HEK293 (cell line): Measurements from ENCODE around the gene VASH2.

Experiments
- CTCF ChIA-PET: fragments of 350-600 bp; formaldehyde crosslinking; extraction: SDS; loops from one replicate; lab custom pipeline; 2021; ENCODE audit warnings: antibody characterized with exemption; lab: Yijun Ruan, JAX
- POLR2A ChIA-PET: fragments of 300-600 bp; formaldehyde crosslinking; extraction: SDS; loops from one replicate; lab custom pipeline; 2020; ENCODE audit warnings: antibody characterized with exemption, inconsistent platforms; lab: Yijun Ruan, JAX
- H3K27ac ChIP-seq: fragments of 200-500 bp; sonication (Bioruptor generic); 2 replicates; pipeline ENCODE4 v1.5.1; 2014; ENCODE audit warnings: low read depth, low read length, control low read depth, inconsistent platforms; ENCODE audit errors: extremely low read depth
- H3K36me3 ChIP-seq, 2 experiments: fragments of 200-500 bp in 1 of 2; sonication (Bioruptor generic) in 1 of 2; 1 replicate in 1 of 2; 2 replicates in 1 of 2; pipeline ENCODE4 v1.5.1; 2014 to 2017; ENCODE audit warnings: inconsistent platforms in 2 of 2, low read length in 2 of 2; ENCODE audit not compliant: control insufficient read depth in 2 of 2, insufficient read depth in 1 of 2
- H3K4me1 ChIP-seq: fragments of 200-500 bp; sonication (Bioruptor generic); 2 replicates; pipeline ENCODE4 v1.5.1; 2014; ENCODE audit warnings: mild to moderate bottlenecking, low read length, inconsistent platforms; ENCODE audit not compliant: control insufficient read depth, insufficient read depth
- H3K4me3 ChIP-seq: 2 replicates; pipeline ENCODE4 v1.5.1; 2011; ENCODE audit warnings: low read depth, mild to moderate bottlenecking, control low read depth, low read length, moderate library complexity
- H3K9me3 ChIP-seq: fragments of 200-500 bp; sonication (Bioruptor generic); 2 replicates; pipeline ENCODE4 v1.5.1; 2014; ENCODE audit warnings: low read depth, low read length, inconsistent platforms; ENCODE audit not compliant: control insufficient read depth, insufficient read depth
- KLF8 ChIP-seq: fragments of 450-650 bp; formaldehyde crosslinking; IDR thresholded peaks from 2 replicates; pipeline ENCODE4 v1.5.1; 2016; ENCODE audit warnings: missing biosample characterization, missing genetic modification characterization
- ZBTB7A ChIP-seq: fragments of 450-650 bp; formaldehyde crosslinking; IDR thresholded peaks from 2 replicates; pipeline ENCODE4 v1.5.1; 2016; ENCODE audit warnings: low read depth, missing biosample characterization, missing genetic modification characterization
- ZFP69B ChIP-seq: fragments of 450-650 bp; formaldehyde crosslinking; IDR thresholded peaks from 2 replicates; pipeline ENCODE4 v1.5.1; 2016; ENCODE audit warnings: missing biosample characterization, missing genetic modification characterization
- ZNF274 ChIP-seq, 2 experiments: fragments of 200-500 bp in 1 of 2; fragments of 450-650 bp in 1 of 2; sonication (Bioruptor generic) in 1 of 2; formaldehyde crosslinking in 1 of 2; IDR thresholded peaks; 2 replicates each; pipeline versions ENCODE4 v1.5.1 to v1.6.1; 2014 to 2016; ENCODE audit warnings: borderline replicate concordance in 1 of 2, inconsistent platforms in 1 of 2, low read length in 1 of 2, missing biosample characterization in 1 of 2, missing genetic modification characterization in 1 of 2
- ZNF335 ChIP-seq: fragments of 450-650 bp; formaldehyde crosslinking; conservative IDR thresholded peaks from 2 replicates; pipeline ENCODE4 v1.5.1; 2016; ENCODE audit warnings: missing biosample characterization, missing genetic modification characterization
- ZNF350 ChIP-seq: fragments of 450-650 bp; formaldehyde crosslinking; IDR thresholded peaks from 2 replicates; pipeline ENCODE4 v1.5.0; 2017; ENCODE audit warnings: missing biosample characterization, mild to moderate bottlenecking, missing genetic modification characterization
- ZNF530 ChIP-seq: fragments of 450-650 bp; formaldehyde crosslinking; IDR thresholded peaks from 2 replicates; pipeline ENCODE4 v1.5.1; 2016; ENCODE audit warnings: low read depth, missing biosample characterization, missing genetic modification characterization
- ZNF624 ChIP-seq: fragments of 450-650 bp; formaldehyde crosslinking; IDR thresholded peaks from 2 replicates; pipeline ENCODE4 v1.5.1; 2017; ENCODE audit warnings: missing biosample characterization, missing genetic modification characterization
- ZNF629 ChIP-seq: fragments of 450-650 bp; formaldehyde crosslinking; IDR thresholded peaks from 2 replicates; pipeline ENCODE4 v1.5.1; 2017; ENCODE audit warnings: missing biosample characterization, missing genetic modification characterization
- ZNF654 ChIP-seq: fragments of 450-650 bp; formaldehyde crosslinking; IDR thresholded peaks from 2 replicates; pipeline ENCODE4 v1.5.1; 2016; ENCODE audit warnings: low read depth, missing biosample characterization, missing genetic modification characterization
- ZSCAN16 ChIP-seq: fragments of 450-650 bp; formaldehyde crosslinking; IDR thresholded peaks from 2 replicates; pipeline ENCODE4 v1.5.1; 2016; ENCODE audit warnings: missing biosample characterization, missing genetic modification characterization
- ZSCAN23 ChIP-seq: fragments of 450-650 bp; formaldehyde crosslinking; IDR thresholded peaks from 2 replicates; pipeline ENCODE4 v1.5.1; 2016; ENCODE audit warnings: missing biosample characterization, missing genetic modification characterization
- TF ChIP-seq, protein P1 (sequence below): fragments of 450-650 bp; formaldehyde crosslinking; IDR thresholded peaks from 2 replicates; pipeline ENCODE4 v1.5.0; 2017; ENCODE audit warnings: missing biosample characterization, missing genetic modification characterization, borderline replicate concordance
- TF ChIP-seq, protein P2 (sequence below): fragments of 450-650 bp; formaldehyde crosslinking; IDR thresholded peaks from 2 replicates; pipeline ENCODE4 v1.5.1; 2016; ENCODE audit warnings: missing biosample characterization, missing genetic modification characterization
- TF ChIP-seq, protein P3 (sequence below): fragments of 450-650 bp; formaldehyde crosslinking; IDR thresholded peaks from 2 replicates; pipeline ENCODE4 v1.5.1; 2017; ENCODE audit warnings: missing biosample characterization, missing genetic modification characterization
- TF ChIP-seq, protein P4 (sequence below): fragments of 450-650 bp; formaldehyde crosslinking; IDR thresholded peaks from 2 replicates; pipeline ENCODE4 v1.5.1; 2016; ENCODE audit warnings: missing biosample characterization, missing genetic modification characterization

VASH2 gene

DNA sequence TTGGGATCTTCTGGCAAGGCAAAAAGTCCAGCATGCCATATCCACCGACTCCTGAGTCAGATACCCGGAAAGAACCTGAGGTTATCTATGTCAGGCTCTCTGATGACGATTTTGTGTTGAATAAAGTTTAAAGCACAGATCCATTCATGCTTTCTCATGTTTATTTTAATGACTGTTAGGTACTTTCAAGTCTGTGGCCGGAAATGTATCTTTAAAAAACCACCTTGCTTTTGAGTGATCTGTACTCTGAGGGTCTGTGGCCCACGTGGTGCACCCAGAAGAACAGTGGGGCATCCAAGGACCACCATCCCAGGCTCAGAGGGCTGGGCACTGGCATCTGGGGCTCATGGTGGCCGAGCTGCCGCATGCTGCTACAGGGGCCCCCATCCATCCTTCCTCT, 30.1 kb upstream of the VASH2 start:
- Histone ChIP-seq H3K4me3 (no peak overlapping the region), H3K36me3 (no peaks in the 10 kb centered on the region)
- POLR2A ChIA-PET, result no interaction called here
- no peak for TF ChIP-seq ZSCAN16 (tag by site-specific recombination)
- TF ChIP-seq, all 188 proteins: peak for 0
- no peak overlapping the region for H3K27ac ChIP-seq
- CTCF ChIA-PET, result interaction anchor here (1.0 to 2.2 kb wide), 6 partner anchors 10 to 463 kb away, joined by 3 to 9 read pairs (median 4); no protein-coding TSS in a partner anchor
- H3K9me3 ChIP-seq, result no peaks in the 10 kb centered on the region
- no peaks in the 10 kb centered on the region for H3K4me1 ChIP-seq

DNA sequence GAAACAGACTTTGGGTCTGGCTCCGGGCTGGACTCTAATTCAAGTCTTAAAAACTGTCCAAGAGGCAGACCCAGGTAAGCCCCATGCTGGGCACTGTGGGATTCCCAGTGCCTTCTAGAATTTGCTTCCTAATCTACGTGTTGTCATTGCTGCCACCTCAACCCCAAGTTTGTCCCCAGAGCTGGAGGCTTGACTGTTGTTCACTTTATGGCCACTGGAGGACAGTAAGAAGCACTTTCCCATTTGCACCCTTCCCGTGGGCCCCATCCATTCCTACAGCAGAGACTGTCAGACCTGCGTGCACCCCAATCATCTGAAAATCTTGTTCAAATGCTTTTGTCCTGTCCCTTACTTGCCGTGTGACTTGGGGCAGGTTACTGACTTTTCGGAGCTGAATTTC, 29.4 kb upstream of the VASH2 start:
- H3K4me3 ChIP-seq, result no peak overlapping the region
- CTCF ChIA-PET, result interaction anchor here (0.6 to 2.2 kb wide), 8 partner anchors 9 to 464 kb away, joined by 3 to 9 read pairs (median 5); no protein-coding TSS in a partner anchor
- no peaks in the 10 kb centered on the region for H3K9me3 ChIP-seq
- H3K27ac ChIP-seq, result no peak overlapping the region
- H3K4me1 ChIP-seq, result no peaks in the 10 kb centered on the region
- H3K36me3 ChIP-seq, result no peaks in the 10 kb centered on the region
- TF ChIP-seq, protein P1, sequence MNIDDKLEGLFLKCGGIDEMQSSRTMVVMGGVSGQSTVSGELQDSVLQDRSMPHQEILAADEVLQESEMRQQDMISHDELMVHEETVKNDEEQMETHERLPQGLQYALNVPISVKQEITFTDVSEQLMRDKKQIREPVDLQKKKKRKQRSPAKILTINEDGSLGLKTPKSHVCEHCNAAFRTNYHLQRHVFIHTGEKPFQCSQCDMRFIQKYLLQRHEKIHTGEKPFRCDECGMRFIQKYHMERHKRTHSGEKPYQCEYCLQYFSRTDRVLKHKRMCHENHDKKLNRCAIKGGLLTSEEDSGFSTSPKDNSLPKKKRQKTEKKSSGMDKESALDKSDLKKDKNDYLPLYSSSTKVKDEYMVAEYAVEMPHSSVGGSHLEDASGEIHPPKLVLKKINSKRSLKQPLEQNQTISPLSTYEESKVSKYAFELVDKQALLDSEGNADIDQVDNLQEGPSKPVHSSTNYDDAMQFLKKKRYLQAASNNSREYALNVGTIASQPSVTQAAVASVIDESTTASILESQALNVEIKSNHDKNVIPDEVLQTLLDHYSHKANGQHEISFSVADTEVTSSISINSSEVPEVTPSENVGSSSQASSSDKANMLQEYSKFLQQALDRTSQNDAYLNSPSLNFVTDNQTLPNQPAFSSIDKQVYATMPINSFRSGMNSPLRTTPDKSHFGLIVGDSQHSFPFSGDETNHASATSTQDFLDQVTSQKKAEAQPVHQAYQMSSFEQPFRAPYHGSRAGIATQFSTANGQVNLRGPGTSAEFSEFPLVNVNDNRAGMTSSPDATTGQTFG (tag by site-specific recombination), result no peak
- TF ChIP-seq, protein P2, sequence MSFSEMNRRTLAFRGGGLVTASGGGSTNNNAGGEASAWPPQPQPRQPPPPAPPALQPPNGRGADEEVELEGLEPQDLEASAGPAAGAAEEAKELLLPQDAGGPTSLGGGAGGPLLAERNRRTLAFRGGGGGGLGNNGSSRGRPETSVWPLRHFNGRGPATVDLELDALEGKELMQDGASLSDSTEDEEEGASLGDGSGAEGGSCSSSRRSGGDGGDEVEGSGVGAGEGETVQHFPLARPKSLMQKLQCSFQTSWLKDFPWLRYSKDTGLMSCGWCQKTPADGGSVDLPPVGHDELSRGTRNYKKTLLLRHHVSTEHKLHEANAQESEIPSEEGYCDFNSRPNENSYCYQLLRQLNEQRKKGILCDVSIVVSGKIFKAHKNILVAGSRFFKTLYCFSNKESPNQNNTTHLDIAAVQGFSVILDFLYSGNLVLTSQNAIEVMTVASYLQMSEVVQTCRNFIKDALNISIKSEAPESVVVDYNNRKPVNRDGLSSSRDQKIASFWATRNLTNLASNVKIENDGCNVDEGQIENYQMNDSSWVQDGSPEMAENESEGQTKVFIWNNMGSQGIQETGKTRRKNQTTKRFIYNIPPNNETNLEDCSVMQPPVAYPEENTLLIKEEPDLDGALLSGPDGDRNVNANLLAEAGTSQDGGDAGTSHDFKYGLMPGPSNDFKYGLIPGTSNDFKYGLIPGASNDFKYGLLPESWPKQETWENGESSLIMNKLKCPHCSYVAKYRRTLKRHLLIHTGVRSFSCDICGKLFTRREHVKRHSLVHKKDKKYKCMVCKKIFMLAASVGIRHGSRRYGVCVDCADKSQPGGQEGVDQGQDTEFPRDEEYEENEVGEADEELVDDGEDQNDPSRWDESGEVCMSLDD (tag by site-specific recombination), result no peak
- peak; percentile 6; the same call in 1 of the 2 replicates for TF ChIP-seq ZNF654
- TF ChIP-seq ZNF629 (tag by site-specific recombination), result no peak
- TF ChIP-seq ZNF624 (tag by site-specific recombination), result no peak
- no peak for TF ChIP-seq ZSCAN23 (tag by site-specific recombination)
- TF ChIP-seq, protein P3, sequence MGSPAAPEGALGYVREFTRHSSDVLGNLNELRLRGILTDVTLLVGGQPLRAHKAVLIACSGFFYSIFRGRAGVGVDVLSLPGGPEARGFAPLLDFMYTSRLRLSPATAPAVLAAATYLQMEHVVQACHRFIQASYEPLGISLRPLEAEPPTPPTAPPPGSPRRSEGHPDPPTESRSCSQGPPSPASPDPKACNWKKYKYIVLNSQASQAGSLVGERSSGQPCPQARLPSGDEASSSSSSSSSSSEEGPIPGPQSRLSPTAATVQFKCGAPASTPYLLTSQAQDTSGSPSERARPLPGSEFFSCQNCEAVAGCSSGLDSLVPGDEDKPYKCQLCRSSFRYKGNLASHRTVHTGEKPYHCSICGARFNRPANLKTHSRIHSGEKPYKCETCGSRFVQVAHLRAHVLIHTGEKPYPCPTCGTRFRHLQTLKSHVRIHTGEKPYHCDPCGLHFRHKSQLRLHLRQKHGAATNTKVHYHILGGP, result no peak
- TF ChIP-seq ZNF350 (tag by site-specific recombination), result no peak
- TF ChIP-seq ZNF274 (IDR thresholded peaks at IDR 0.05; ENCODE audit: low read length), result no peak
- TF ChIP-seq ZNF274 (tag by site-specific recombination; IDR thresholded peaks at IDR 0.05; ENCODE audit: borderline replicate concordance), result no peak
- TF ChIP-seq, protein P4, sequence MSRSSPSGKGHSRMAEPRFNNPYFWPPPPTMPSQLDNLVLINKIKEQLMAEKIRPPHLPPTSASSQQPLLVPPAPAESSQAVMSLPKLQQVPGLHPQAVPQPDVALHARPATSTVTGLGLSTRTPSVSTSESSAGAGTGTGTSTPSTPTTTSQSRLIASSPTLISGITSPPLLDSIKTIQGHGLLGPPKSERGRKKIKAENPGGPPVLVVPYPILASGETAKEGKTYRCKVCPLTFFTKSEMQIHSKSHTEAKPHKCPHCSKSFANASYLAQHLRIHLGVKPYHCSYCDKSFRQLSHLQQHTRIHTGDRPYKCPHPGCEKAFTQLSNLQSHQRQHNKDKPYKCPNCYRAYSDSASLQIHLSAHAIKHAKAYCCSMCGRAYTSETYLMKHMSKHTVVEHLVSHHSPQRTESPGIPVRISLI (tag by site-specific recombination), result no peak
- peak; percentile 25; the same call in 1 of the 2 replicates for TF ChIP-seq ZFP69B (tag by site-specific recombination)
- TF ChIP-seq ZNF335, result no peak
- no peak for TF ChIP-seq ZNF530 (tag by site-specific recombination)
- no peak for TF ChIP-seq ZBTB7A (tag by site-specific recombination)
- no peak for TF ChIP-seq KLF8 (tag by site-specific recombination)
- POLR2A ChIA-PET, result no interaction called here
